Fibroblast of pulmonary artery (primary cell): ENCODE results near the gene HM13.

ENCODE experiments used
- DNase-seq: peaks from one replicate; pipeline ENCODE4 v3.0.0-alpha.2; 2010; ENCODE audit warnings: low read depth
- H3K4me3 ChIP-seq: replicated peaks from 2 replicates; pipeline ENCODE4 v1.5.1; 2011; ENCODE audit warnings: low read depth, mild to moderate bottlenecking, control low read depth, low read length, moderate library complexity
- TF ChIP-seq, protein P1 (sequence below): IDR thresholded peaks from 2 replicates; pipeline ENCODE4 v1.5.1; 2011; ENCODE audit warnings: mild to moderate bottlenecking, control low read depth, low read length, inconsistent platforms; ENCODE audit errors: missing control alignments

HM13 gene

DNA sequence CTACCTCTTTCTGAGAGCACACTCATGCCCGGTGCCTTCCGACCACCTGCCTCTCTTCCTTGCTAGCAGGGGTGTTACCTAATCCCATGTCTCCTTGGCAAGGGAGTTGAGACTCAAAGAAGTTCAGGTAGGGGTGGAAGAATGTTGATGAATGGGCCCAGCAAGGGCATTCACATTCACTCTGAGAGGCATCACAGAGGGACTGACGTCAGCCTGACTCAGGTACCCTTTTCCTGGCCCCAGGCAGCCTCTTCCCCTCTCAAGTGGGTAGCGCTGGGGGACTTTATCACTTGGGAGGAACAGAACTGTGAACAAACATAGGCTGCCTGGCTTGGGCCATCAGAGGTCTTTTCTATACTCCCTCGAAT lies 35.3 kb downstream of the HM13 start:
- DNase-seq, result no peak
- TF ChIP-seq, protein P1, sequence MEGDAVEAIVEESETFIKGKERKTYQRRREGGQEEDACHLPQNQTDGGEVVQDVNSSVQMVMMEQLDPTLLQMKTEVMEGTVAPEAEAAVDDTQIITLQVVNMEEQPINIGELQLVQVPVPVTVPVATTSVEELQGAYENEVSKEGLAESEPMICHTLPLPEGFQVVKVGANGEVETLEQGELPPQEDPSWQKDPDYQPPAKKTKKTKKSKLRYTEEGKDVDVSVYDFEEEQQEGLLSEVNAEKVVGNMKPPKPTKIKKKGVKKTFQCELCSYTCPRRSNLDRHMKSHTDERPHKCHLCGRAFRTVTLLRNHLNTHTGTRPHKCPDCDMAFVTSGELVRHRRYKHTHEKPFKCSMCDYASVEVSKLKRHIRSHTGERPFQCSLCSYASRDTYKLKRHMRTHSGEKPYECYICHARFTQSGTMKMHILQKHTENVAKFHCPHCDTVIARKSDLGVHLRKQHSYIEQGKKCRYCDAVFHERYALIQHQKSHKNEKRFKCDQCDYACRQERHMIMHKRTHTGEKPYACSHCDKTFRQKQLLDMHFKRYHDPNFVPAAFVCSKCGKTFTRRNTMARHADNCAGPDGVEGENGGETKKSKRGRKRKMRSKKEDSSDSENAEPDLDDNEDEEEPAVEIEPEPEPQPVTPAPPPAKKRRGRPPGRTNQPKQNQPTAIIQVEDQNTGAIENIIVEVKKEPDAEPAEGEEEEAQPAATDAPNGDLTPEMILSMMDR, result no peak
- no peak overlapping the region for H3K4me3 ChIP-seq

DNA sequence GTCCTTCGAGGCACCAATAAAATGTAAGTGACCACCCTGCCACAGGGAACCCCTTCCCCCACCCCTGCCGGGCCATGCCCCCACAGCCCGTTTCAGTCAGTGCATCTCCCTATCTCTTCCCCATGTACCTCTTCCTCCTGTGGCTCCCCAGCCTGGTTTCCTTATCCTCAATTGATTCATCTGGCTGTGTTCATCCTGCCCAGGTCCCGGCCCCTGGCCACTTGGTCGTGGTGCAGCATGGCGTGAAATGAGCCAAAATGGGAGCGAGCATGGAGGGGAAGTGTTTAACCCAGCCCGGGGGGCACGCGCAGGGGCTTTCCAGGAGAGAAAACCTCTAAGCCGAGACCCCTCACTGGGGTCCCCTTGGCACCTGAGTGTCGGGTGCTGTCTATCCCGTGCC lies 35.9 kb downstream of the HM13 start:
- TF ChIP-seq, protein P1, result no peak

DNA sequence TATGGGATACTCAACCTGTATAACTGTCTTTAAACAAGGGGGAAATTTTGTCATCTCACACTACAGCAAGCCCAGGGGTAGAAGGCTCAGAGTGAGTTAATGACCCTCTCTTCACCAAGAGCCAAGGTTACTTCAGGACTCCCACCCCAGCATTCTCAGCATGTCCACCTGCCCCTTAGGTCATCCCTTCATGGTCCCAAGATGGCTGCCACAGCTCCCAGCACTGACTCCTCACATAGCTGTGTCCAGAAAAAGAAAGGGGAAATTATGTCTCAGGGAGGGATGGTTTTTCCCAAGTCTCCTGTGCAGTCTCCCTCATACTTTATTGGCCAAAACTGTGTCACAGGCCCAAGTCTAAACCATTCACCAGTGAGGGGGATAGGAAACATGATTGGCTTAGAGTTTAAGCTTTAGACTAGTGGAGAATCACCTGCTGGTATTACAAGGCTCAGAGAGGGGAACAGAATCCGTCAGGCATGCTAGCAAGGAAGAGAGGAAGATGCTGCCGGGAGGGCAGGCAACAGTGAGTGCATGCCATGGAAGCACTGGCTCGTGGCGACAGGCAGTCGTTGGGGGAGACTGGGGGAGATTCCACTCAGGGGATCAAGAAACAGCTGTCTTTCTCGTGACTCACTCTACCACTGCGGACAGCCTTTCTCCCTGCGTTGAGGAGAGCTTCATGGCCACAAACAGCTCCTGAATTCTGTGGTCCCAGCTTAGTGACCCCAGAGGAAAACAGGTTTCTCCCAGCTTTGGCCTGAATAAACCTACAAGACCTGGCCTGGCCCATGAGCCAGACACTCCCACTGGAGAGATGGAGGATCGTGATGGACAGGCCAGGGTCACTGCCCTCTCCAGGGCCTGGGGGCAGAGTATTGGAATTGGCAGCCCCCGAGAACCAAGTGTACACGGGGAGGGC lies 37.2 kb downstream of the HM13 start:
- TF ChIP-seq, protein P1, result no peak
- no peak for DNase-seq

More for the DNA sequence above, 35.9 kb downstream of the HM13 start:
- no peak for DNase-seq
- no peak overlapping the region for H3K4me3 ChIP-seq

DNA sequence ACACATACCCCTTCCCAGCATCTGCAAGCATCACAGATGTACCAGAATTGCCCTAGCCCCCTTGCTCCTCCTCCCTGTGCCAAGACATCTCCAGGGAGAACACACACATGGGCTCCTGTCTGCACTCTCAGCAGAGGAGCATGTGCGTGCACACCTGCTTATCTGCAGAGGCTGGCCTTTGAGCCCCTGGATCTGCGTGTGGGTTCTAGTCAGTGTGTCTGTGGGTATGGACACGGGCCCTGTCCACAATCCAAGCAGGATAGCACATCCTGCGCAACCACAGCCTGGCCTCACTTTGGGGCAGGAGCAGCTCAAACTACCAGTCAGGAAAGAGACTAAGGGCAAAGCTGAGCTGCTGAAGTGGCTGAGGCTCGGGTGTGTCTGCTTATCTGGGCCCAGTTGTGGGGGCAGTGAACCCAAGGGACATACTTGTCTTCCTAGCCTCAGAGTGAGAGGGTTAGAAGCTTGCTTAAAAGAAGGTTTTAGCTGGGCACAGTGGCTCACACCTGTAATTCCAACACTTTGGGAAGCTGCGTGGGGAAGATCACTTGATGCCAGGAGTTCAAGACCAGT lies 41.0 kb downstream of the HM13 start:
- DNase-seq, result no peak
- TF ChIP-seq, protein P1, result no peak
- H3K4me3 ChIP-seq, result no peak overlapping the region

More for the DNA sequence above, 37.2 kb downstream of the HM13 start:
- no peak overlapping the region for H3K4me3 ChIP-seq

DNA sequence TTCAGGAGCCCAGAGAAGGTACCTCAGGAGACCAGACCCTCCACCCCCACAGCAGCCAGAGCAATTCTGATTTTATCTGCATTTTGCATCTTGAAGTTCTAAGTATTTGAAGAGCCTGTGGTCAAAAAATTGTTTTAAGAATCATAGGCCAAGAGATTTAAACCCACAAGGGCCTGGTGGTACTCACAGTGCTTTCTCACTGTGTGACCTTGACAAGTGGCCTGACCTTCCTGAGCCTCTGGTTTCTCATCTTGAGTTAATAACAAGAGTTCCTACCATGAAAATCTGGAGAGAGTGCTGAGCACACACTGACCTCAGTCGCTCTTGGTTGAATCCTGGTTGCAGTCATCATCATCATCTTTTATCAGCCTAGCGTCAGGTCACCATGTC lies 45.5 kb downstream of the HM13 start:
- H3K4me3 ChIP-seq, result no peak overlapping the region
- TF ChIP-seq, protein P1, result no peak
- DNase-seq, result no peak

DNA sequence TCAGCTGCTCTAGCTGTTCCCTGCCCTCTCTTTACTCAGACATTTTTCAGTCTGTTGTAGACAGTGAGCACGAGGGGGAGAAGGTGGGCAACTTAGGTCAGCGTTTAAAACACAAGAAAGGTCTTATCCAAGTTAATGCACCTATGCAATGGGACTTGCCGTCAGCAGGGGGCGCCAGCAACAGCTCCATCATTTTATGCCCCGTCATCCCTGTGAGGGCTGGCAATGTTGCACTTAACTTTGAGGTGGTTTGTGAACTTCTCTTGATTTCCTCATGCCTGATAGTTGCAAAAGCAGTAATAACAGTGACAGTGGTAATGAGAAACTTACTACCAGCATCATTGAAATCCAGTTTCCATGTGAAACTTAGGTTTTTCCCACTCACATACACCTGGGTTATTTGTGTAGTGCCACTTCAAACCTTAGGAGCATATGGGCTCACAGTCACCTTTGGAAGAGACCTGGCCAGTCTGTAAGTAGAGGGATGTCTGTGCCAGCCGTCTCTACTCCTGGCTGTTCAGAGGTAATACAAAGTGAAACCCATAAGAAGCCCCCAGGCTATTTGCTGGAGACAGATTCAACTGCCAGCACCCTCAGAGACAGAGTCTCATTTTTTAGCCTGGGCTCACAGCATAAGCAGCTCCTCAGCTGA lies 46.0 kb downstream of the HM13 start:
- TF ChIP-seq, protein P1, result peak; percentile 96
- no peak overlapping the region for H3K4me3 ChIP-seq
- peak; percentile 92 for DNase-seq
